GM21723 (cell line): ENCODE data around the gene TGFB3.
A peak's percentile ranks its signal among the peaks of the same experiment; 100 is the strongest.
"Not testable (repeated sequence)": the region's sequence is repeated elsewhere in the genome, so short reads cannot be mapped to it uniquely, and the experiment has no call there.

Source experiments
- ATAC-seq: cut with Tn5 transposase; IDR thresholded peaks from one replicate; pipeline ENCODE4 v1.9.1; 2021; ENCODE audit warnings: mild to moderate bottlenecking, moderate library complexity; ENCODE audit not compliant: unreplicated experiment

TGFB3 gene

GRCh38 chr14:75981426-75982265 lies at the start of gene TGFB3:
Gene TGFB3, minus strand, starts transcription at chr14:75981995. Its CDS starts 1,102 bp downstream, at chr14:75980893.
- ATAC-seq, result peak; percentile 45

DNA sequence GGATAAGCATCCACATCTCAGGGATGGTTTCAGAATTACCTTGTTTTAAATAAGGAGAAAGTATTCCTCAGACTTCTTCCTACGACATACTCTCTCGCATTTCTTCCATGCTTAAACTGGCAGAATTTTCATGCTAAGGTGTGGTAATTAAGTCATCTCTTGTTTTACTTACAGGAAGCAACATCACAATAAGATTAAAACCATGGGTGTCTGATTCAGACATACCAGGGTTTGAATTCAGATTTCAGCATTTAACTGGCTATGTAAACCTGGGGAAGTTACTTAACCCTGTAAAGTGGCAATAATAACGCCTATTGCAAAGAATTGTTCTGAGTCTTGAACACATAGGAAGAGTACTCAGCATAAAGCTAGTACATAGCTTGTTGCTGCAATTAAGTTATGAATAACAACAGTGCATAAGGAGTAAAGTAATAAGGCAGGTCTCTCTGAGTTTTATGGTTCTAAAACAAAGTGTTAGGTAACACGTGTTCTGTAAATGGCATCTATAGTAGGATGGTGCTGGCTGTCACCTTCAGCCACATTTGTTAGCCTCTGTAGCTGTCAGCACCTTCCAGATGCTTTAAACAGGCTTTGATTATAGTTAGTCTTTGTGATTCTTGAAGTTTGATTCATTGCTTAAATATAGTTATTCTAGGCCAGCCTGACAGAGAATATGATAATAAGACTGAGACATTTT lies 42.6 kb upstream of the TGFB3 start:
- ATAC-seq, result no peak

DNA sequence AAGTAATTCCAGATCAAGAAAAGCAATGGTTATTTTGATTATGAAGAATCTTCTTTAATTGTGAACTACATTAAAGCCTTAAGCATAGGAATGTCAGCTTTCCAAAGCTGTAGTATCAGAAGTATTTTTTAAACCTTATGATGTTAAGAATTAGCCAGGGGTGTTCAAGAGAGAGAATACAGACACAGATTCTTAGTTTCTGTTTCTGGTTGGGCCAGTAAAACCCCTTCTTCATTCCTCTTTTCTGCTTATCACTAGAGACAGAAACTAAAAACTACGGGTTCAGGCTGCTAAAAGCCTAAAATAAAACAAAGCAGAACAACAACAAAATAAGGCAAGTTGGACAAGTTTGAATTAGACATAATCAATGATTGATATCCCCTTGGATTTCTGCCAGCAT lies 42.0 kb upstream of the TGFB3 start:
- ATAC-seq, result no peak

DNA sequence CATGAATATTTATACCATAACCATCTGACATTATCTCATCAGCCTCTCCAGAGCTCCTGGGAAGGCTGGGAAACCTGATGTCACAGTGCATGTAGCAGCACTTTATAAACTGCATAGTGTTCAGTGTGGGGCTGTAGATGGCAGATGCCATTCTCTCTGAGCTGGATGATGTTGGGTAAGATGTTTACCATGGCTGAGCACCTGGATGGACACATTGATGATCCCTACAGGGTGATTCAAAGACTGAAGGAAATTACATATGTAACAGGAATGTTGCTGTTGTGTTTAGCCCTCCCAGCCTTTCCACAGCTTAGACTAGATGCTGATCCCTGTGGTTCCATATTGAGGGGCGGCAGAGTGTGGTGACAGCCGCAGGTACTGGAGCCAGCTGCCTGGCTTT lies 41.2 kb upstream of the TGFB3 start:
- ATAC-seq, result no peak

DNA sequence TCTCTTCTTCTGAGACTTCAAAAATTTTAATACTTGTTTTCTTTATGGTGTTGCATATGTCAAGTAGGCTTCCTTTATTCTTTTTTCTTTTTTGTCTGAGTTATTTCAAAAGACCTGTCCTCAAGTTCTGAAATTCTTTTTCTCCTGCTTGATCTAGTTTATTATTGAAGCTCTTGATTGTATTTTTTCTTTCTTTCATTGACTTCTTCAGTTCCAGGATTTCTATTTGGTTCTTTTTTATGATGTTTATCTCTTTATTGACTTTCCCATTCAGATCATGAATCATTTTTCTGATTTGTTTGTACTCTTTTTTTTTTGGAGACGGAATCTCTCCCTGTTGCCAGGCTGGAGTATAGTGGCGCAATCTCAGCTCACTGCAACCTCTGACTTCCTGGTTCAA lies 37.9 kb upstream of the TGFB3 start:
- no peak for ATAC-seq

DNA sequence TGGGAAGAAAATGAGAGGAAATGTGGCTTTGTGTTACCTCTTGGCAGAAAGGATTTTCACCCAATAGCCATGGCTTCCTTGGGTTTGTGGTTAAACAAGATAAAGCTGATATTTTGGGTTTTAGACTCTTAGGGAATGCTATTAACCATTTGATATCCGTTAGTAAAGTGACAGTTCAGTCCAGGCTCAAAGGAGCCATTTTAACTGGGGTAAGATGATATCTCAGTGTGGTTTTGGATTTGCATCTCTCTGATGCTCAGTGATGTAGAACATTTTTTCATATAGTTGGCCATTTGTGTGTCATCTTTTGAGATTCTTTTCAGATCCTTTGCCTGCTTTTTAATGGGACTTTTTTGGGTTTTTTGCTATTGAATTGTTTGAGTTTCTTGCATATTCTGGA lies 33.9 kb upstream of the TGFB3 start:
- no peak for ATAC-seq

GRCh38 chr14:76015191-76015590 lies 33.4 kb upstream of the TGFB3 start:
- no peak for ATAC-seq

DNA sequence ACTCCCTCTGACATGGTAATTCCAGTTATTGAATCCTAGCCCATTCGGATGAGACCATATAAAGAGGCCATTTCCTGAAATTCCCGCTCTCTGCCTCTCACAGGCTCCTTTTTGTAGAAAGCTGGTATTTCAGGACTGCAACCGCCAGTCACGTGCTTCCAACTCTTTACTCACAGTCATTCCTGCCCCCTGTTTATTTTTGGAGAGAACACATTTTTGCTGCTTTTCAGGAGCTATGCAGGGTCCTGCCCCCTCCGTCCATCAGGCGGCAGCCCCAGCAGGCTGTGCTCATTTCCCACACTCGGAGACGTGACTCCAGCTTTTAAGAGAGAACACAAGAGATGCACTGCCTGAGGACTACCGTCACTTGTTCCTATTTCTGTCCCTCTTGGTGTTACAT lies 30.6 kb upstream of the TGFB3 start:
- ATAC-seq, result no peak

DNA sequence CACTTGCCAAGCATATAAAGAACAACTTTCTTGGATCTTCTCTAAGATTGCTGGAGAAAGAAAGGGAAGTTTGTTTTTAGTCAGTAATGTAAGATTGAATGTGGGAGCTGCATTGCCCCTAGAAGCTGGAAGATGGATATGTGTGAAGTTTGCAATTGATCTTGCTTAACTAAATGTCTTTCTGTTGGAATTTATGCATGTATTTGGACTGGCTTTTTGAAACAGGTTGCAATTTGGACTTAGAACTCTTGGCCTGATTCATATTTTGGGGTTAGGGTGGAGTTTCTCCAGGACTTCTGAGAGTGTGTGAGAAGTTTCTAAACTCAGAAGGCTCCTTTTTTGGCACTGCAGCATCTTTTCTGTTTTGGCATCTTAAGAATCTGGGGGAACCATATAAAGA lies 30.1 kb upstream of the TGFB3 start:
- ATAC-seq, result no peak

- ATAC-seq, result not testable (repeated sequence)
Measured at GRCh38 chr14:76009627-76010026, 27.8 kb upstream of the TGFB3 start.

GRCh38 chr14:76007852-76008251 lies 26.1 kb upstream of the TGFB3 start:
- no peak for ATAC-seq

GRCh38 chr14:76007379-76007778 lies 25.6 kb upstream of the TGFB3 start:
- no peak for ATAC-seq

GRCh38 chr14:76006253-76006652 lies 24.5 kb upstream of the TGFB3 start:
- no peak for ATAC-seq

GRCh38 chr14:76002383-76002782 lies 20.6 kb upstream of the TGFB3 start:
- no peak for ATAC-seq

GRCh38 chr14:75999511-76000190 lies 17.9 kb upstream of the TGFB3 start:
- ATAC-seq, result no peak

GRCh38 chr14:75996488-75996887 lies 14.7 kb upstream of the TGFB3 start:
- ATAC-seq, result no peak

- no peak for ATAC-seq
Measured at GRCh38 chr14:75995372-75996041, 13.7 kb upstream of the TGFB3 start.

GRCh38 chr14:75993567-75994041 lies 11.8 kb upstream of the TGFB3 start:
- ATAC-seq, result peak; percentile 65

- no peak for ATAC-seq
Measured at GRCh38 chr14:75991753-75992152, 10.0 kb upstream of the TGFB3 start.

- ATAC-seq, result no peak
Measured at GRCh38 chr14:75990297-75990696, 8.5 kb upstream of the TGFB3 start.

GRCh38 chr14:75989134-75989533 lies 7.3 kb upstream of the TGFB3 start:
- ATAC-seq, result no peak
